Liver (tissue), 9 donors: Measurements from ENCODE around the gene NF2. TPM values are rescaled to one million over a fixed set of nuclear protein-coding genes. Genes with fewer than 3 reads are reported as not detected.

ENCODE experiments used
- DNase-seq: peaks from one replicate; pipeline ENCODE4 v3.0.0-alpha.2; 2017; ENCODE audit warnings: low spot score
- H3K27ac ChIP-seq, 2 donors: one replicate each; pipeline ENCODE4 v1.7.0; 2013; ENCODE audit warnings: inconsistent platforms in 2 of 2, low read length in 2 of 2, control low read depth in 1 of 2, low read depth in 1 of 2, mild to moderate bottlenecking in 1 of 2
- H3K27me3 ChIP-seq, 4 donors: one replicate each; pipeline versions ENCODE4 v1.6.1 to v1.7.0; 2013; ENCODE audit warnings: low read length in 3 of 4, inconsistent platforms in 1 of 4, mild to moderate bottlenecking in 1 of 4, moderate library complexity in 1 of 4; ENCODE audit not compliant: control insufficient read depth in 4 of 4, insufficient read depth in 4 of 4
- H3K36me3 ChIP-seq, 4 donors: one replicate each; pipeline versions ENCODE4 v1.6.1 to v1.7.0; 2013; ENCODE audit warnings: low read length in 3 of 4, mild to moderate bottlenecking in 3 of 4, low read depth in 1 of 4, moderate library complexity in 1 of 4; ENCODE audit not compliant: control insufficient read depth in 4 of 4, insufficient read depth in 3 of 4
- H3K4me1 ChIP-seq, 4 donors: one replicate each; pipeline versions ENCODE4 v1.6.1 to v1.7.0; 2013; ENCODE audit warnings: low read length in 3 of 4, mild to moderate bottlenecking in 3 of 4, moderate library complexity in 1 of 4; ENCODE audit not compliant: control insufficient read depth in 4 of 4, insufficient read depth in 4 of 4
- H3K4me3 ChIP-seq, 3 donors: one replicate each; pipeline versions ENCODE4 v1.6.1 to v1.7.0; 2013; ENCODE audit warnings: low read length in 3 of 3, control low read depth in 1 of 3, low read depth in 1 of 3, mild to moderate bottlenecking in 1 of 3
- H3K9ac ChIP-seq, 2 donors: one replicate each; pipeline ENCODE4 v1.7.0; 2013; ENCODE audit warnings: low read length in 2 of 2, mild to moderate bottlenecking in 2 of 2, moderate library complexity in 2 of 2, control low read depth in 1 of 2, low read depth in 1 of 2
- H3K9me3 ChIP-seq, 4 donors: one replicate each; pipeline versions ENCODE4 v1.6.1 to v1.7.0; 2013; ENCODE audit warnings: low read length in 3 of 4; ENCODE audit not compliant: control insufficient read depth in 4 of 4
- EGR1 ChIP-seq, 2 donors: IDR thresholded peaks; 2 replicates each; pipeline ENCODE4 v1.6.1; 2016 to 2018; ENCODE audit warnings: antibody characterized with exemption in 2 of 2, low read depth in 2 of 2
- FOXA2 ChIP-seq: IDR thresholded peaks from 2 replicates; pipeline ENCODE4 v1.6.1; 2016; ENCODE audit warnings: antibody characterized with exemption
- HNF4G ChIP-seq: IDR thresholded peaks from 2 replicates; pipeline ENCODE4 v1.6.1; 2016; ENCODE audit warnings: antibody characterized with exemption
- JUND ChIP-seq, 2 donors: IDR thresholded peaks; 2 replicates each; pipeline ENCODE4 v1.6.1; 2016; ENCODE audit warnings: antibody characterized with exemption in 2 of 2
- MAX ChIP-seq: IDR thresholded peaks from 2 replicates; pipeline ENCODE4 v1.6.1; 2016; ENCODE audit warnings: antibody characterized with exemption
- RAD21 ChIP-seq, 2 donors: IDR thresholded peaks; 2 replicates each; pipeline ENCODE4 v1.6.1; 2016; ENCODE audit warnings: antibody characterized with exemption in 2 of 2, mild to moderate bottlenecking in 2 of 2
- RXRA ChIP-seq, 2 donors: IDR thresholded peaks; 2 replicates each; pipeline ENCODE4 v1.6.1; 2017 to 2018; ENCODE audit warnings: antibody characterized with exemption in 2 of 2, mild to moderate bottlenecking in 1 of 2
- SP1 ChIP-seq: IDR thresholded peaks from 2 replicates; pipeline ENCODE4 v1.6.1; 2018; ENCODE audit warnings: antibody characterized with exemption, mild to moderate bottlenecking
- WGBS: extraction: QIAGEN DNeasy Blood & Tissue Kit; methylation state at CpG from one replicate; pipeline ENCODE4 v1.1.7; 2013; 5-methylcytosine and 5-hydroxymethylcytosine counted together
- polyA plus RNA-seq, 2 donors: library from polyadenylated mRNA; stranded (reverse) in 1 of 2; unstranded in 1 of 2; fragments of 200-250 nt in 1 of 2; fragments of >200 nt in 1 of 2; fragmentation: Nextera tagmentation in 1 of 2; extraction: Ambion mirVana in 1 of 2; gene quantifications; one replicate each; pipeline versions ENCODE4 v1.2.1 to v1.2.3, GENCODE V29; 2013 to 2015
- total RNA-seq, 2 donors: library from RNA; depleted of rRNA; stranded (reverse); fragments of >200 nt; gene quantifications; one replicate each; pipeline ENCODE4 v1.2.3, GENCODE V29; 2014
- TF ChIP-seq, protein P1 (sequence below): IDR thresholded peaks from 2 replicates; pipeline ENCODE4 v1.6.1; 2016; ENCODE audit warnings: antibody characterized with exemption
- TF ChIP-seq, protein P2 (sequence below): IDR thresholded peaks from 2 replicates; pipeline ENCODE4 v1.6.1; 2016; ENCODE audit warnings: antibody characterized with exemption, mild to moderate bottlenecking
- donor health status: healthy.
- donor health status: healthy.
- donor health status: healthy.
- donor health status: healthy.
- donor health status: healthy.

The NF2 gene
- total and polyA plus RNA-seq, 4 donors, result 6.2 to 25.2 (median 11.2) TPM

GRCh38 chr22:29734838-29735237, 131.4 kb downstream of the NF2 start:
- Histone ChIP-seq H3K36me3 (peaks cover 2 to 30% (median 9%) of the 10 kb centered on the region in 4 donors), H3K9me3 (no peaks in the 10 kb centered on the region), H3K4me3 (no peak overlapping the region), H3K27ac (no peak overlapping the region), H3K9ac (no peak overlapping the region), H3K27me3 (no peaks in the 10 kb centered on the region), H3K4me1 (no peaks in the 10 kb centered on the region)
- TF ChIP-seq, protein P1, sequence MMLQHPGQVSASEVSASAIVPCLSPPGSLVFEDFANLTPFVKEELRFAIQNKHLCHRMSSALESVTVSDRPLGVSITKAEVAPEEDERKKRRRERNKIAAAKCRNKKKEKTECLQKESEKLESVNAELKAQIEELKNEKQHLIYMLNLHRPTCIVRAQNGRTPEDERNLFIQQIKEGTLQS, result no peak
- no peak for TF ChIP-seq EGR1 (IDR thresholded peaks at IDR 0.05; ENCODE audit: low read depth in 2 of 2)
- TF ChIP-seq FOXA2, result no peak
- TF ChIP-seq JUND (IDR thresholded peaks at IDR 0.05), result no peak
- 78% methylated on average over 9 of the region's 9 CpGs for WGBS
- DNase-seq, result no peak

DNA sequence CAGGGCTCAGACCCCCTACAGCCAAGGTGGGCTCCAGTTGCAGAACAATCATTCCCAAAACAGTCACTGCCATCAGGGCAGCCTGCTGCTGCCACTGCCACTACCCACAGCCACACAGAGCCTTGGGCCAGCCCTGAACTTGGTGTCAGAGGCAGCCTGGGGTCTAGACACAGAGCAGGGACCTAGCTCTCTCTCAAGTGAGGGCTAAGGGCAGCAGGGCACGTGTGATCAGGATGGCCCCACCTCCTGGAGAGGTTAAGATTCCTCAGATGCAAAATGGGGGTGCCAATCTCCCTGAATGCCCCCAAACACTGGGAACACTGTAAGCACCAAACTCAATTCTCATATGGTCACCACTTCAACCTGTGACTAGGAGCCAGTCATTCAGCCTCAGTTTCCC, 132.0 kb downstream of the NF2 start:
- H3K4me3 ChIP-seq, result no peak overlapping the region
- no peak overlapping the region for H3K9ac ChIP-seq
- H3K36me3 ChIP-seq, result peaks cover 2 to 32% (median 10%) of the 10 kb centered on the region in 4 donors
- no peaks in the 10 kb centered on the region for H3K9me3 ChIP-seq
- H3K4me1 ChIP-seq, result no peaks in the 10 kb centered on the region
- no peak for DNase-seq
- TF ChIP-seq RAD21 (IDR thresholded peaks at IDR 0.05), result no peak
- no peak for TF ChIP-seq RXRA (IDR thresholded peaks at IDR 0.05)
- TF ChIP-seq MAX, result no peak
- TF ChIP-seq SP1, result no peak
- TF ChIP-seq FOXA2, result no peak
- TF ChIP-seq HNF4G, result no peak
- TF ChIP-seq, protein P2, sequence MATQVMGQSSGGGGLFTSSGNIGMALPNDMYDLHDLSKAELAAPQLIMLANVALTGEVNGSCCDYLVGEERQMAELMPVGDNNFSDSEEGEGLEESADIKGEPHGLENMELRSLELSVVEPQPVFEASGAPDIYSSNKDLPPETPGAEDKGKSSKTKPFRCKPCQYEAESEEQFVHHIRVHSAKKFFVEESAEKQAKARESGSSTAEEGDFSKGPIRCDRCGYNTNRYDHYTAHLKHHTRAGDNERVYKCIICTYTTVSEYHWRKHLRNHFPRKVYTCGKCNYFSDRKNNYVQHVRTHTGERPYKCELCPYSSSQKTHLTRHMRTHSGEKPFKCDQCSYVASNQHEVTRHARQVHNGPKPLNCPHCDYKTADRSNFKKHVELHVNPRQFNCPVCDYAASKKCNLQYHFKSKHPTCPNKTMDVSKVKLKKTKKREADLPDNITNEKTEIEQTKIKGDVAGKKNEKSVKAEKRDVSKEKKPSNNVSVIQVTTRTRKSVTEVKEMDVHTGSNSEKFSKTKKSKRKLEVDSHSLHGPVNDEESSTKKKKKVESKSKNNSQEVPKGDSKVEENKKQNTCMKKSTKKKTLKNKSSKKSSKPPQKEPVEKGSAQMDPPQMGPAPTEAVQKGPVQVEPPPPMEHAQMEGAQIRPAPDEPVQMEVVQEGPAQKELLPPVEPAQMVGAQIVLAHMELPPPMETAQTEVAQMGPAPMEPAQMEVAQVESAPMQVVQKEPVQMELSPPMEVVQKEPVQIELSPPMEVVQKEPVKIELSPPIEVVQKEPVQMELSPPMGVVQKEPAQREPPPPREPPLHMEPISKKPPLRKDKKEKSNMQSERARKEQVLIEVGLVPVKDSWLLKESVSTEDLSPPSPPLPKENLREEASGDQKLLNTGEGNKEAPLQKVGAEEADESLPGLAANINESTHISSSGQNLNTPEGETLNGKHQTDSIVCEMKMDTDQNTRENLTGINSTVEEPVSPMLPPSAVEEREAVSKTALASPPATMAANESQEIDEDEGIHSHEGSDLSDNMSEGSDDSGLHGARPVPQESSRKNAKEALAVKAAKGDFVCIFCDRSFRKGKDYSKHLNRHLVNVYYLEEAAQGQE, result no peak
- H3K27ac ChIP-seq, result no peak overlapping the region
- no peaks in the 10 kb centered on the region for H3K27me3 ChIP-seq
- 83% methylated on average over 1 of the region's 1 CpG for WGBS

DNA sequence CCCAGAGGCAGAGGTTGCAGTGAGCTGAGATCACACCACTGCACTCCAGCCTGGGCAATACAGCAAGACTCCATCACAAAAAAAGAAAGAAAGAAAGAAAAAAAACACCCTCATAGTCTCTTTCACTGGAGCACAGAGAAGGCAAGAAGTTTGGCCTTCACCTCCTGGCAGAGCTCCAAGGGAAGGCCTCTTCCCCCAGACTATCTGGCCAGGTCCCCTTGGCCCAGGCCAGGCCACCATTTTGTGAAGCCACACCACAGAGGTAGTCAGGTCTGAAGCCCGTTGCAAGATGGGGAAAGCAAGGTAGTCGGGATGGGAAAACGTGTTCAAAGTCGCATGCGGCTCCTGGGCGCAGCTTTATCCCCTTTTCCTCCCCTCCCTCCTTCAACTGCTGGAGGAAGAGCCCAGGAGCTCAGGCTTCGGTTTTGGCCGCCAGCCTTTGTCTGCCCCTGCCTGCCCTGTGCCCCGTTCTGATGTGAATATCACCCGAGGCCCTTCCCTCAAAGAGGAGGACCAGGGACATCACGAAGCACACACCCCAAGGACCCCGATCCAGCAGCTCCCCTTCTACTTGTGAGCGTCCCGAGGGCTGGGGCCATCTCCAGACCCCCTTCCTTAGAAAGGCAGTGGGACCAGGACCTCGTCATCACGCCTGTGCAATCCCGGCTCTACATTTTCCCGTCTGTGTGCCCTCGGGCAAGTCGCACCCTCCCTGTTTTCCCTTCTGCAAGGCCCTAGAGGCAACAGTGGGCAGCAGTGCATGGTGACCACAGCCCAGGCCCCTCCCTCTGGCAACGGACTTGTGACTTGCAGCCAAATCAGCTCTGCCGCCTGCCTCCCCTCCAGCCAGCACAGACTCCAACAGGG, 134.1 kb downstream of the NF2 start:
- Histone ChIP-seq H3K27me3 (no peaks in the 10 kb centered on the region), H3K4me1 (no peaks in the 10 kb centered on the region), H3K4me3 (no peak overlapping the region), H3K27ac (no peak overlapping the region), H3K9me3 (no peaks in the 10 kb centered on the region), H3K9ac (no peak overlapping the region), H3K36me3 (peaks cover 2 to 35% (median 7%) of the 10 kb centered on the region in 4 donors)
- no peak for DNase-seq
- no peak for TF ChIP-seq SP1
- WGBS, result 87% methylated on average over 22 of the region's 22 CpGs
